K562 (cell line): ENCODE measurements around the gene ADGRG1. TPM values are rescaled to one million over a fixed set of nuclear protein-coding genes. Genes with fewer than 3 reads are reported as not detected.

ENCODE experiments used
- DDX20 ChIP-seq: fragments of 450-650 bp; IDR thresholded peaks from 2 replicates; pipeline ENCODE4 v1.6.1; 2016; ENCODE audit warnings: missing genetic modification characterization, low read depth, mild to moderate bottlenecking, missing compliant biosample characterization, moderate library complexity
- TSHZ1 ChIP-seq: fragments of 250-450 bp; sonication (Bioruptor Pico); IDR thresholded peaks from 2 replicates; pipeline ENCODE4 v1.4.0; 2020; ENCODE audit warnings: mild to moderate bottlenecking, moderate library complexity
- polyA plus RNA-seq, 8 experiments: library from polyadenylated mRNA; depleted of rRNA in 4 of 8; stranded (reverse) in 5 of 8; unstranded in 3 of 8; fragments of >200 nt; fragmentation: Nextera tagmentation in 2 of 8; fragmentation: Illumina TruSeq in 1 of 8; extraction: Ambion mirVana in 2 of 8; extraction: Trizol in 1 of 8; gene quantifications; 2 replicates each; pipeline versions ENCODE4 v1.2.1 to v1.2.3, GENCODE V29; 2011 to 2014; ENCODE audit warnings: inconsistent platforms in 1 of 8, missing spikeins in 1 of 8
- total RNA-seq, 7 experiments: library from RNA; depleted of rRNA in 6 of 7; stranded (reverse); fragments of >200 nt in 6 of 7; fragmentation: Illumina TruSeq in 2 of 7; extraction: Trizol in 2 of 7; gene quantifications; 2 replicates each; pipeline versions ENCODE4 v1.2.1 to v1.2.3, GENCODE V29; 2011 to 2021; ENCODE audit warnings: low replicate concordance in 1 of 7
- TF ChIP-seq, protein P1 (sequence below): fragments of 250-450 bp; sonication (Bioruptor Pico); IDR thresholded peaks from 2 replicates; pipeline ENCODE4 v1.5.0; 2020; ENCODE audit warnings: mild to moderate bottlenecking, borderline replicate concordance

The ADGRG1 gene
- total and polyA plus RNA-seq, 9 of the 15 experiments (the other 6 are each of a cell fraction or from before 2014, with no cell fraction given): 0.04 to 0.31 (median 0.16) TPM; not detected in 6

GRCh38 chr16:57648581-57649442 lies 20.4 kb downstream of the ADGRG1 start (continued):
- TF ChIP-seq, protein P1, sequence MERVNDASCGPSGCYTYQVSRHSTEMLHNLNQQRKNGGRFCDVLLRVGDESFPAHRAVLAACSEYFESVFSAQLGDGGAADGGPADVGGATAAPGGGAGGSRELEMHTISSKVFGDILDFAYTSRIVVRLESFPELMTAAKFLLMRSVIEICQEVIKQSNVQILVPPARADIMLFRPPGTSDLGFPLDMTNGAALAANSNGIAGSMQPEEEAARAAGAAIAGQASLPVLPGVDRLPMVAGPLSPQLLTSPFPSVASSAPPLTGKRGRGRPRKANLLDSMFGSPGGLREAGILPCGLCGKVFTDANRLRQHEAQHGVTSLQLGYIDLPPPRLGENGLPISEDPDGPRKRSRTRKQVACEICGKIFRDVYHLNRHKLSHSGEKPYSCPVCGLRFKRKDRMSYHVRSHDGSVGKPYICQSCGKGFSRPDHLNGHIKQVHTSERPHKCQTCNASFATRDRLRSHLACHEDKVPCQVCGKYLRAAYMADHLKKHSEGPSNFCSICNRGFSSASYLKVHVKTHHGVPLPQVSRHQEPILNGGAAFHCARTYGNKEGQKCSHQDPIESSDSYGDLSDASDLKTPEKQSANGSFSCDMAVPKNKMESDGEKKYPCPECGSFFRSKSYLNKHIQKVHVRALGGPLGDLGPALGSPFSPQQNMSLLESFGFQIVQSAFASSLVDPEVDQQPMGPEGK: no peak
- TF ChIP-seq DDX20 (tag): no peak
- TF ChIP-seq TSHZ1 (CRISPR knock-in tag): no peak
